ENCODE data around the gene CASP2. TPM values are rescaled to one million over a fixed set of nuclear protein-coding genes. Genes with fewer than 3 reads are reported as not detected.
"Not testable (repeated sequence)": the region's sequence is repeated elsewhere in the genome, so short reads cannot be mapped to it uniquely, and the experiment has no call there.

The CASP2 gene
- total RNA-seq, 1 experiment from 2014 or later: 13.1 TPM

DNA sequence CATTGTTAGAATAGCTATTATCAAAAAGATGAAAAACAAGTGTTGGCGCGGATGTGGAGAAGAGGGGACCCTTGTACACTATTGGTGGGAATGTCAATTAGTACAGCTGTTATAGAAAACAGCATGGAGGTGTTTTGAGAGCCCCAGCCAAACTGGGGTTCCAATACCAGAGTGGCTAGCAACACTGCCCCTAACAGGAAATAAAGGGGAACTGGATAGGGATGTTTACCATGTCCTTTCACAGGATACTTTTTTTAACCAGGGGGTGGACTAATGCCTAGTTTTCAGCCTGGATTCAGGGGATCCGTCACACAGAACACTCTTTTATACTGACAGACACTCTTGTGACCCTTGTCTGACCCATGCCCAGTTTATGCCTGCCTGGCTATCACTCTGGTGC lies 31.8 kb upstream of the CASP2 start:
- no peaks in the 10 kb centered on the region for H3K27me3 ChIP-seq (ENCODE audit: control insufficient read depth, insufficient read depth, low read length)
- peak; percentile 25 for DNase-seq
- no peaks in the 10 kb centered on the region for H3K36me3 ChIP-seq (replicated peaks; ENCODE audit: control insufficient read depth, insufficient read depth, low read length)

DNA sequence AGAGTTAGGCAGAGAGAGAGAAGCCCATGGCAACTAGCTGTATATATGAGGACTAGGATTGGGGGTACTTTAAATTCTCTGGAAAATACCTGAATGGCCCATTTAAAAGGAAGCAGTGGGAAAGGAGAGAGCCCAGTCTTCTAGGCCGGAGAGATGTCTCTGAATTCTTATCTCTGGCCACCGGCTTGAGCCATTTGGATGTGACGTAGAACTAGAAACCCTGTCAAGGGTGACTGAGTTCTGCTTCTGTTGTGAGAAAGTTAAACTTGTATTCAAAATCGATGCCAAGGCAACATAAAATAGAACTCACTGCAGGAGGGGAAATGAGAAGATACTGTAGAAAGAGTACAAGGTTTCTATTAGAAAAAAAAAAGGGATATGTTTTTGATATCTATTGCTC lies 31.2 kb upstream of the CASP2 start:
- Histone ChIP-seq H3K4me3 (ENCODE audit: insufficient read depth, low read depth, low read length) (no peak overlapping the region), H3K27me3 (ENCODE audit: control insufficient read depth, insufficient read depth, low read length) (no peaks in the 10 kb centered on the region), H3K36me3 (replicated peaks; ENCODE audit: control insufficient read depth, insufficient read depth, low read length) (no peaks in the 10 kb centered on the region)
- no peak for DNase-seq

More for the DNA sequence above, 31.8 kb upstream of the CASP2 start:
- H3K4me3 ChIP-seq (ENCODE audit: insufficient read depth, low read depth, low read length): no peak overlapping the region

DNA sequence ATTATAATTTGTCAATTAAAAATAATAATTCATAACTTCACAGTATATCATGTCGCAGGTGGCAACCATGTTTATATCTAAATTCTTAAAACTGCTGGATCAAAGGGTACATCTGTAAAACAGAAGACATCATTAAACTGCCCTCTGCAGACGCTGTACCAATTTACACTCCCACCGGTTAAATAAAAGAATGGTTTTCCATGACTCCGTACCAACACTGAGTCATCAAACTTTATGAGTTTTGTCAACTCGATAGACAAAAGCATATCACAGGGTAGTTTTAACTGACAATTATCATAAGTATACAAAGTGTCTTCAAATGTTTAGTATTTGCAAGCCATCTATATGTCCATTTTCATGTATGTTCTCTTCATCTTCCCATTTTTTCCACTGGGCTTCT lies 30.6 kb upstream of the CASP2 start:
- DNase-seq: no peak
- H3K36me3 ChIP-seq (replicated peaks; ENCODE audit: control insufficient read depth, insufficient read depth, low read length): no peaks in the 10 kb centered on the region
- no peak overlapping the region for H3K4me3 ChIP-seq (ENCODE audit: insufficient read depth, low read depth, low read length)
- H3K27me3 ChIP-seq (ENCODE audit: control insufficient read depth, insufficient read depth, low read length): no peaks in the 10 kb centered on the region

DNA sequence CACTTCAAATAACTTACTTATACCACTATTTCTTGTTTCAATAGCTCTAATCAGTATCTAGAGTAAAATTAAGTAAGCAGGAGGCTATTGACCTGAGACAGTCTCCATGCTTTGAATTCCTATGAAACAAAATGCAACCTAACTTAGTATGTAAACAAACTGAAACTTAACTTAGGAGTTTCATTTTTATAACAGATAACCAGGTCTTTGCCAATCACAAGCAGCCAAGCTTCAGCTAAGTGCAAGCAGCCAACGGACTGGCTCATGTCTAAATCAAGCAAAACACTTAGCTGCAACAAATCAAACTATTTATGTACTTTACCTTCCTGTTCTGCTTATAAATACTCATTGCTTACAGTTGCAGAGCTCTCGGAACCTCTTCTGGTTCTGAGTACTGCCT lies 29.3 kb upstream of the CASP2 start:
- DNase-seq: no peak
- no peaks in the 10 kb centered on the region for H3K36me3 ChIP-seq (replicated peaks; ENCODE audit: control insufficient read depth, insufficient read depth, low read length)
- no peaks in the 10 kb centered on the region for H3K27me3 ChIP-seq (ENCODE audit: control insufficient read depth, insufficient read depth, low read length)
- no peak overlapping the region for H3K4me3 ChIP-seq (ENCODE audit: insufficient read depth, low read depth, low read length)

DNA sequence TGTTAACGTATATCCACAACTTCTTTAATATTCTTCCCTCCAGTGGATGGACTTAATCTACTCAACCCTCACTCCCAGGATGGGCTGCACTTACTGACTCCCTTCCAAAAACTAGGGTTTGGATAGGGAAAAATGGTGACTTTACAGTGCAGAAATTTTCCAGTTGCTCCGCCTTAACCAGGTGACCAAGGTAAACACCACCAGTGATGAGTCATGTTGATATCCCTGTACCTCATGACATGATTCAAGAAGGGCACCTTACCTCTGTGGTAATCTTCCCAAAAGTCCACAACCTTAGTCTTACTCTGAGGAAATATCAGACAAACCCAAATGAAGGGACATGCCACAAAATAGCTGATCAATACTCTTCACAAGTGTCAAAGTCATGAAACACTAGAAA lies 28.4 kb upstream of the CASP2 start:
- H3K36me3 ChIP-seq (replicated peaks; ENCODE audit: control insufficient read depth, insufficient read depth, low read length): no peaks in the 10 kb centered on the region
- no peak for DNase-seq

DNA sequence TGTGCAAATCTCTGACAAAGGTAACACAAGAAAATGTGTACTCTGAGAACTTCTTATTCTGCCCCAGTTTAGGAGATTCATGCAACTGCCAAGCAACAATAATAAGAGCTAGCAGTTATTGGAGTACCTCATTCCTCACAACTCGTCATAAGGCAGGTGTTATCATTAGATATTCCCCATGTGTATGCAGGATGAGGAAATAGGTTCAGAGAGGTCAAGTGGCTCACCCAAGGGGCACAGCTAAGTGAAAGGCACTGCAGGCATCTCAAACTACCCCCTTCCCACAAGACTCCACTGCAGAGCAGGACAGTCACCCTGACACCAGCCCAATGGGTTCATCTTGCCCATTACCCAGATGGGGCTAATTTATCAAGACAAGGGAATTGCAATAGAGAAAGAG lies 26.2 kb upstream of the CASP2 start:
- Histone ChIP-seq H3K36me3 (replicated peaks; ENCODE audit: control insufficient read depth, insufficient read depth, low read length) (no peaks in the 10 kb centered on the region), H3K27me3 (ENCODE audit: control insufficient read depth, insufficient read depth, low read length) (no peaks in the 10 kb centered on the region), H3K4me3 (ENCODE audit: insufficient read depth, low read depth, low read length) (no peak overlapping the region)
- no peak for DNase-seq

More for the DNA sequence above, 28.4 kb upstream of the CASP2 start:
- no peaks in the 10 kb centered on the region for H3K27me3 ChIP-seq (ENCODE audit: control insufficient read depth, insufficient read depth, low read length)
- no peak overlapping the region for H3K4me3 ChIP-seq (ENCODE audit: insufficient read depth, low read depth, low read length)

DNA sequence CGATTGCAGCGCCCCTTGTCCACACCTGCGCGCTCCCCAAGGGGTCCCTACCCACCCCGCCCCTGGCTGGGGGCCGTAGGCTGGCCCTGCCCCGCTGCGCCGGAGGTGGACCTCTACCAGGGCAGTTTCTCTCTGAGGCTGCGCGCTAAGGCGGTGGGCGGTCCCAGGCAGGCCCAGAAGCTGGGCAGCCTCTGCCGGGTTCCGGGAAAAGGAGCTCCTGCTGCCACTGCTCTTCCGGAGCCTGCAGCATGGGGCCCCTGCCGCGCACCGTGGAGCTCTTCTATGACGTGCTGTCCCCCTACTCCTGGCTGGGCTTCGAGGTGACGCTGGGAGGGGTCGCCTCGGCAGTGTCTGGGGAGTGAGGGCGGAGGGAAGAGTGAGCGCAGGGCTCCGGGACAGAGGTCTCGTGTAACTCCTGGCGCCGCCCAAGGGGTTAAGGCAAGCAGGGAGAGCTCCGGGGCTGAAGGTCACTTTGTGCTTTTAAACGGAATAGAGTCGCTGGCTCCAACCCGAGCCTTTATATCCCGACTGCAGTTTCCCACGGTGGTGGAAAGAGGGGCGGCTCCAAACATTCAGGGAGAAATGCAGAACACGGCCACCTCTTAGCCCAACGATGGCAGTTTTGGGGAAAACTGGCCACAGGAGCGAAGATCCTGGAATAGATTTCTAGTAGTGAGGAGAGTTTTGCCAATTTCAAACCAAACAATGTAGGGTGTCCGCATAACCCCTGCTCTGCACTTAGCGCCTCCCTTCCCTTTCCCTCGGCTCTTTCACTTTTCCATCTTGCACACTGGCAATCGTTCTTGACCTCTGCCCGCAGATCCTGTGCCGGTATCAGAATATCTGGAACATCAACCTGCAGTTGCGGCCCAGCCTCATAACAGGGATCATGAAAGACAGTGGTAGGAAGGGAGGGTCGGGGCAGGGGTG lies 24.6 kb upstream of the CASP2 start, which contains the start of gene GSTK1:
GSTK1 (plus strand) TSS at position 176 of the 930 bp plus-strand sequence; CDS start at position 249, 73 bp downstream.
- peak; percentile 87 for DNase-seq
- Histone ChIP-seq H3K36me3 (replicated peaks; ENCODE audit: control insufficient read depth, insufficient read depth, low read length) (no peaks in the 10 kb centered on the region; the same call in 1 of the 2 replicates), H3K27me3 (ENCODE audit: control insufficient read depth, insufficient read depth, low read length) (no peaks in the 10 kb centered on the region), H3K4me3 (ENCODE audit: insufficient read depth, low read depth, low read length) (peak within 1 kb of the TSS; percentile 80)

DNA sequence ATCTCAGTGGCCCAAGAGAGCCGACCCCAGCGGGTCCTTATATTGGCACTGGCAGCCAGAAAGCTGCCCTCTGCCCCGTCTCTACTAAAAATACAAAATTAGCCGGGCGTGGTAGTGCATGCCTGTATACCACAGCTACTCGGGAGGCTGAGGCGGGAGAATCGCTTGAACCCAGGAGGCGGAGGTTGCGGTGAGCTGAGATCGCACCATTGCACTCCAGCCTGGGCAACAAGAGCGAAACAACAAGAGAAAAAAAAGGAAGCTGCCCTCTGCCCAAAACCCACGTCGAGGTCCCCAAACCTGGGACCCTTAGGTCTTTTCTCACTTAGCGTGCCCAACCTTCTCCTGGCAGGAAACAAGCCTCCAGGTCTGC lies 24.0 kb upstream of the CASP2 start:
- H3K4me3 ChIP-seq (ENCODE audit: insufficient read depth, low read depth, low read length): peak overlapping the region; percentile 80
- not testable (repeated sequence) for H3K36me3 ChIP-seq (replicated peaks; ENCODE audit: control insufficient read depth, insufficient read depth, low read length); H3K27me3 ChIP-seq (ENCODE audit: control insufficient read depth, insufficient read depth, low read length); DNase-seq

DNA sequence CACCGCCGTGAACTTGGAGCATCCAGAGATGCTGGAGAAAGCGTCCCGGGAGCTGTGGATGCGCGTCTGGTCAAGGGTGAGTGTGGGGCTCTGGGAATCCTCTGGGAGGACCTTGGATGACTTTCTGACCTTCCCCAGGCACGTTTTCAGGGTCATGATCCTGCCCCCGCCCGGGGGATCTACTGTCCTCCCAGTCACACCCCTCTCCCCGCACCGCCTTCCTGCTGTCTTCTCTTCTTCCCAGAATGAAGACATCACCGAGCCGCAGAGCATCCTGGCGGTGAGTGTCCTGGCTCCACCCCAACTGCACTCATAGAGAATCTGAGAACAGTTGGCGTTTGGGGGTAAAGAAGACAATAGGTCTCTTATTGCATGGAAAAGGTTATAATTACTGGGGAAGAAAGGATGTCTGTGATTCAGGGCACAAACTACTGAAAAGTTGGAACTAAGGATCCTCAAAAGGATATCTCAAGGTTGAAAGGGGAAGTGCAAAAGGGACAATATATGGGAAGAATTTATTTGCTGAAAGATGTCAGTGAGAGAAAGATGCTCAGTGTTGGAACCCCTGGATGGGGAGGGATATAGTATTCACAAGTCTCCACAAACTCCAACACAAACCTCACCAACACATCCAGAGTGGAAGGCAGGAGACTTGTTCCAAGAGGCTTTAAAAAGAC lies 23.0 kb upstream of the CASP2 start:
- Histone ChIP-seq H3K36me3 (replicated peaks; ENCODE audit: control insufficient read depth, insufficient read depth, low read length) (peaks cover 2% of the 10 kb centered on the region), H3K4me3 (ENCODE audit: insufficient read depth, low read depth, low read length) (no peak overlapping the region), H3K27me3 (ENCODE audit: control insufficient read depth, insufficient read depth, low read length) (no peaks in the 10 kb centered on the region)
- no peak for DNase-seq

DNA sequence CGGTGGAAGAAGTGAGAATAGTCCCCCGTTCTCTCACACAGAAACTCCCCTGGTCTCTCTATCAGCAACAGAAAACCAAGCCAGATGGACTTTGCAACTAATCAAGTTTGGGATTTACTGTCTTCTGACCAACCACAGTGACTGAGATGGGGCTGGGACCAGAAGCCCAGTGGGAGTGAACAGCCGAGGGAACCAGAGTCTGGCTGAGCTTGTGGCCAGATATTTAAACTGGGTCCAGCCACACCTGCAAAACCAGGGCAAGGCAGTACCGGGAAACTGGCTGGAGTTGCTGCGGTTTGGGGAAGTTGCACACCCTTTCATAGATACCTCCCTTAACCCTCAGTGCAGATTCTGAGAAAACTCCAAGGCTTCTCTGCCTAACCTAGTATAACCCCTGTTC lies 18.9 kb upstream of the CASP2 start:
- H3K27me3 ChIP-seq (ENCODE audit: control insufficient read depth, insufficient read depth, low read length): no peaks in the 10 kb centered on the region
- H3K4me3 ChIP-seq (ENCODE audit: insufficient read depth, low read depth, low read length): no peak overlapping the region
- no peak for DNase-seq
- peaks cover 2% of the 10 kb centered on the region for H3K36me3 ChIP-seq (replicated peaks; ENCODE audit: control insufficient read depth, insufficient read depth, low read length)

DNA sequence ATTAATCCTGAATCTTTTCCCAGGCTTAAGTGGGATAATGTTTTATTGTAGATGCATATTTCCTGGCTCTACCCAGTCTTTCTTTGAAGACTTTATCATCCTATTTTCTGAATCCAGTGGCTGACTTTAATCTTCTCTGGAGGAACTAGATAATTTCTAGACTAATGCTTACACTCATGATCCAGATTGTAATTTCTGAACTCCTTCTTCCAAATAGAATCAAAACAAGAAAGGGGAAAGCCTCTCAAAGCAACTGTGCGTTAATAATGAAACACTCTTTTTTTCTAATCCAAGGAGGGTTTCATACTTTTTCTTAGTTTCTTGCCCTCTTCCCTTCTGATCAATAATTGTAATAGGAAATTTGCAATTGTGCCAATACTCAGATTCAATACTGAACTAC lies 16.9 kb upstream of the CASP2 start:
- no peak for DNase-seq

DNA sequence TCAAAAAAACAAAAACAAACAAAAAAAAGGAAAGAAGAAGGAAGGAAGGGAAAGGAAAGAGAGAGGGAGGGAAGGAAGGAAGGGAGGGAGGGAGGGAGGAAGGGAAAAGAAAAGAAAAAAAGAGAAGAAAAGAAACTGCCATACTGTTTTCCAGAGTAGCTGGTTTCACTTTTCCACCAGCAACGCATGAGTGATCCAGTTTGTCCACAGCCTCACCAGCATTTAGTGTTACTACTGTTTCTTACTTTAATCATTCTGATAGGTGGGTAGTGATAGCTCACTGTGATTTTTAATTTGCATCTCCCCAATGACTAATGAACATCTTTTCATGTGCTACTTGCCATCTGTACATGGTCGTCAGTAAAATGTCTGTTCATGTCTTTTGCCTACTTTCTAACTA lies 15.3 kb upstream of the CASP2 start:
- Histone ChIP-seq H3K36me3 (replicated peaks; ENCODE audit: control insufficient read depth, insufficient read depth, low read length) (peaks cover 2% of the 10 kb centered on the region), H3K27me3 (ENCODE audit: control insufficient read depth, insufficient read depth, low read length) (no peaks in the 10 kb centered on the region), H3K4me3 (ENCODE audit: insufficient read depth, low read depth, low read length) (no peak overlapping the region)
- DNase-seq: no peak

More for the DNA sequence above, 16.9 kb upstream of the CASP2 start:
- H3K27me3 ChIP-seq (ENCODE audit: control insufficient read depth, insufficient read depth, low read length): no peaks in the 10 kb centered on the region
- no peak overlapping the region for H3K4me3 ChIP-seq (ENCODE audit: insufficient read depth, low read depth, low read length)
- H3K36me3 ChIP-seq (replicated peaks; ENCODE audit: control insufficient read depth, insufficient read depth, low read length): peaks cover 2% of the 10 kb centered on the region

DNA sequence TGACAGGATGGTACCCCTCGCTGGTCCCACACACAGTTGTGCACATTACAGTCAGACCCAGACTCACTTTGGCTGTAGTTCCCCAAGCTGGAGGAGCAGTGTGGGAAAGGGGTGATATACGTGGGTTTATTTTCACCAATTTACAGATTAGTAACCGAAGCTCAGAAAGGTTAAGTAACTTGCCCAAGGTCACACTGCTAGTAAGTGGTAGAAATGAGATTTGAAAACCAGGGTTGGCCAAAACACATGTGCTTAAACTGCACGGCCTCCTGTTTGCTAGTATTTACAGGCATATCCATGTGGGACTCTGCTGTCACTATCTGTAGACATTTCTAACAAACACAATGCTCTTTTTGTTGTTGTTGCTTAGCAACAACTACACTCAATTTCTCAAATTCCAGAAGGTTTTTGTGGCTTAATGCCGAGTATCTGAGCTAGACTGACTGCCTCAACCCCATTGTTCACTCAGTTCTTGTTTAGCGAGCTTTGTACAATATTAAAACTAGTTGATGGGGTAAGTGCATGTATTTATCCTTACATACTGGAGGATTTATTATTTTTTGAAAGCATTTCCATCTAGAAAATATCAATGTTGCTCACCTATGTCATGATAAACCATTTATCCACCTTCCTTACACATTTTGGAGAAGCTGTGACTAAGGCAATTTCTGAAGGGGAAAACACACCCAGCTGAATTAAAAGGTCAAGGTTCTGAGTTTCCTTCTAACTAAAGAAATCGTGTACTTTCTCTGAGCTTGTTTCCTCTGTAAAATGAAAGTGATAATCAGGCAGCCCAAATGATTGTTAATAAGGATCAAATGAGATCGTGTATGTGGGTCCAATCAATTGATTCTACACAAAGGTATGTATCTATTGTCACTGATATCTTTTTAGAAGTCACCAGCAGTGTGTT lies 8.7 kb upstream of the CASP2 start:
- no peak for DNase-seq
- no peaks in the 10 kb centered on the region for H3K36me3 ChIP-seq (replicated peaks; ENCODE audit: control insufficient read depth, insufficient read depth, low read length)
- no peak overlapping the region for H3K4me3 ChIP-seq (ENCODE audit: insufficient read depth, low read depth, low read length)
- H3K27me3 ChIP-seq (ENCODE audit: control insufficient read depth, insufficient read depth, low read length): no peaks in the 10 kb centered on the region

DNA sequence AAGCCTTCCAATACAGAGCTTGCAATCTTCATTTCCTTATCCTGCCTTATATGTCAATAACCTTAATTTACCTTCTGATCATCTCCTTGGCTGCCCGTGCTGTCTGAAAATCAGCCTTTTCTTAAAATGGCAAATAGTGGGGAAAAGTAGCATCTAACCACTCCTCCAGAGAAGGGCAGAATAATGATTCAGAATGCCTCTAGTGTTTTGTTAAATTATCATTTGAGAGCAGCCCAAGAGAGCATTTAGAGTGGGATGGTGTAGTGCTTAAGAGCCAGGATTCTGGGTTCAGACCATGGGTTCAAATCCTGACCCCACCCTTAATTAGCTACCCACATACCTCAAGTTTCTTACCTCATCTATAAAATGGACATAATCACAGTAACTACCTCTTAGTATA lies 8.0 kb upstream of the CASP2 start:
- H3K4me3 ChIP-seq (ENCODE audit: insufficient read depth, low read depth, low read length): no peak overlapping the region
- H3K27me3 ChIP-seq (ENCODE audit: control insufficient read depth, insufficient read depth, low read length): no peaks in the 10 kb centered on the region
- no peak for DNase-seq
- no peaks in the 10 kb centered on the region for H3K36me3 ChIP-seq (replicated peaks; ENCODE audit: control insufficient read depth, insufficient read depth, low read length)

Data from H7 (cell line).